ENCODE data around the gene TACO1.

DNA sequence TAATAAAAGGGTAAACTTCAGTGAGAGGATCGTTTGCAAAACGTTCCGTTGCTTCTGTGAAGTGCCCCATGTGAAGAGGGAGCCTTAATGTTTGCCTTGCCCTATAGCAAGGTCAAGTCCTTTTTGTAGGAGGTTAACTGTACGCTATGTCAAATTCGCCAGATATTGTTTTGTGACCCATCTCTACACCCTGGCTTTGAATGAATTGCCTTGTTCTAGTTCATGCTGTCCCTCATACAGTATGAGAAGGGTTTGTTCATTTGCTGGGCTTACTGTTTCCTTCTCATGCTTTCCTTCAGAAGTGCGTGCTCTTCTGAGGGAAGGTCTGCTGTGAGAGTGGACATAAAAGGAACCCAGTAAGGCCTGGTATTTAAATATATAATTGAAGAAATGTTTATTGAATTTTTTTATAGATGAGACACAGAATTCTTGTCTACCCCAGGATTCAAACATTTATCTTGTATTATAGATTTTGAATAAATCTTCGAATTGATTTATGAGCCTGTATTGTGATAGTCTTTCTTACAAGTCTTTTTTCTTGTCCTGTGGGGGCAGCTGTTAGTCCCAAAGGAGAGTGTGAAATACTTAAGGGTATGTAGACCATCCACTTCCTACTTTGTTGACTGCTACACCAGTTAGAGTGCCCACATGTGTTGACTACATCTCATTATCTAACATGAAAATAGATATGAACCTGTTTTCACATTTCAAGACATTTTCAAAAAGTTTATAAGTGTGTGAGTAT is 23.3 kb downstream of the TACO1 start:
- TF ChIP-seq, protein P1, sequence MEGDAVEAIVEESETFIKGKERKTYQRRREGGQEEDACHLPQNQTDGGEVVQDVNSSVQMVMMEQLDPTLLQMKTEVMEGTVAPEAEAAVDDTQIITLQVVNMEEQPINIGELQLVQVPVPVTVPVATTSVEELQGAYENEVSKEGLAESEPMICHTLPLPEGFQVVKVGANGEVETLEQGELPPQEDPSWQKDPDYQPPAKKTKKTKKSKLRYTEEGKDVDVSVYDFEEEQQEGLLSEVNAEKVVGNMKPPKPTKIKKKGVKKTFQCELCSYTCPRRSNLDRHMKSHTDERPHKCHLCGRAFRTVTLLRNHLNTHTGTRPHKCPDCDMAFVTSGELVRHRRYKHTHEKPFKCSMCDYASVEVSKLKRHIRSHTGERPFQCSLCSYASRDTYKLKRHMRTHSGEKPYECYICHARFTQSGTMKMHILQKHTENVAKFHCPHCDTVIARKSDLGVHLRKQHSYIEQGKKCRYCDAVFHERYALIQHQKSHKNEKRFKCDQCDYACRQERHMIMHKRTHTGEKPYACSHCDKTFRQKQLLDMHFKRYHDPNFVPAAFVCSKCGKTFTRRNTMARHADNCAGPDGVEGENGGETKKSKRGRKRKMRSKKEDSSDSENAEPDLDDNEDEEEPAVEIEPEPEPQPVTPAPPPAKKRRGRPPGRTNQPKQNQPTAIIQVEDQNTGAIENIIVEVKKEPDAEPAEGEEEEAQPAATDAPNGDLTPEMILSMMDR (IDR thresholded peaks at IDR 0.05; ENCODE audit: extremely low read depth in 1 of 2, insufficient read depth in 1 of 2, low read depth in 1 of 2, low read length in 2 of 2): no peak
- TF ChIP-seq POLR2AphosphoS5 (IDR thresholded peaks at IDR 0.05; ENCODE audit: insufficient read depth, low read depth, low read length) (no peak), MAX (IDR thresholded peaks at IDR 0.05; ENCODE audit: insufficient read depth, insufficient read length) (no peak), EZH2 (IDR thresholded peaks at IDR 0.05; ENCODE audit: borderline replicate concordance, low read depth, low read length, severe bottlenecking) (no peak), JUN (IDR thresholded peaks at IDR 0.05; ENCODE audit: borderline replicate concordance, insufficient read depth, insufficient read length, low read depth) (no peak), POLR2A (IDR thresholded peaks at IDR 0.05; ENCODE audit: low read depth, low read length) (no peak), MYC (IDR thresholded peaks at IDR 0.05; ENCODE audit: low read depth, low read length) (no peak)
